ENCODE measurements around the gene STARD8.

GRCh38 chrX:68710870-68711576 is 63.6 kb downstream of the STARD8 start:
- TF ChIP-seq POLR2A (IDR thresholded peaks at IDR 0.05) (no peak), CTCF (IDR thresholded peaks at IDR 0.05) (peak in 1 of 4 experiments; percentile 19)
